ENCODE measurements around the gene FRAT2. TPM values are rescaled to one million over a fixed set of nuclear protein-coding genes. Genes with fewer than 3 reads are reported as not detected.

The FRAT2 gene
- total RNA-seq, 1 donor from 2014 or later = 8.6 TPM

GRCh38 chr10:97321804-97322190 is 12.7 kb downstream of the FRAT2 start:
- no peak for DNase-seq (ENCODE audit: low read depth, low spot score)
- Mint-ChIP-seq H3K9me3 (no peaks in the 10 kb centered on the region), H3K27me3 (ENCODE audit: low read depth) (peaks cover 62% of the 10 kb centered on the region), H3K36me3 (ENCODE audit: low read depth) (no peaks in the 10 kb centered on the region), H3K4me3 (peak overlapping the region; percentile 87), H3K27ac (ENCODE audit: unreplicated experiment) (no peak overlapping the region), H3K4me1 (peaks cover 25% of the 10 kb centered on the region)
- TF ChIP-seq, protein P1, sequence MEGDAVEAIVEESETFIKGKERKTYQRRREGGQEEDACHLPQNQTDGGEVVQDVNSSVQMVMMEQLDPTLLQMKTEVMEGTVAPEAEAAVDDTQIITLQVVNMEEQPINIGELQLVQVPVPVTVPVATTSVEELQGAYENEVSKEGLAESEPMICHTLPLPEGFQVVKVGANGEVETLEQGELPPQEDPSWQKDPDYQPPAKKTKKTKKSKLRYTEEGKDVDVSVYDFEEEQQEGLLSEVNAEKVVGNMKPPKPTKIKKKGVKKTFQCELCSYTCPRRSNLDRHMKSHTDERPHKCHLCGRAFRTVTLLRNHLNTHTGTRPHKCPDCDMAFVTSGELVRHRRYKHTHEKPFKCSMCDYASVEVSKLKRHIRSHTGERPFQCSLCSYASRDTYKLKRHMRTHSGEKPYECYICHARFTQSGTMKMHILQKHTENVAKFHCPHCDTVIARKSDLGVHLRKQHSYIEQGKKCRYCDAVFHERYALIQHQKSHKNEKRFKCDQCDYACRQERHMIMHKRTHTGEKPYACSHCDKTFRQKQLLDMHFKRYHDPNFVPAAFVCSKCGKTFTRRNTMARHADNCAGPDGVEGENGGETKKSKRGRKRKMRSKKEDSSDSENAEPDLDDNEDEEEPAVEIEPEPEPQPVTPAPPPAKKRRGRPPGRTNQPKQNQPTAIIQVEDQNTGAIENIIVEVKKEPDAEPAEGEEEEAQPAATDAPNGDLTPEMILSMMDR (conservative IDR thresholded peaks at IDR 0.05) = no peak

- H3K27me3 Mint-ChIP-seq (ENCODE audit: low read depth) = peaks cover 62% of the 10 kb centered on the region
- H3K36me3 Mint-ChIP-seq (ENCODE audit: low read depth) = no peaks in the 10 kb centered on the region
- peak; percentile 18 for DNase-seq (ENCODE audit: low read depth, low spot score)
- H3K4me3 Mint-ChIP-seq = peak overlapping the region; percentile 87
- peaks cover 25% of the 10 kb centered on the region for H3K4me1 Mint-ChIP-seq
- no peaks in the 10 kb centered on the region for H3K9me3 Mint-ChIP-seq
- TF ChIP-seq, protein P1 (conservative IDR thresholded peaks at IDR 0.05) = no peak
- no peak overlapping the region for H3K27ac Mint-ChIP-seq (ENCODE audit: unreplicated experiment)
Observed at GRCh38 chr10:97321032-97321803, 13.3 kb downstream of the FRAT2 start.

DNA sequence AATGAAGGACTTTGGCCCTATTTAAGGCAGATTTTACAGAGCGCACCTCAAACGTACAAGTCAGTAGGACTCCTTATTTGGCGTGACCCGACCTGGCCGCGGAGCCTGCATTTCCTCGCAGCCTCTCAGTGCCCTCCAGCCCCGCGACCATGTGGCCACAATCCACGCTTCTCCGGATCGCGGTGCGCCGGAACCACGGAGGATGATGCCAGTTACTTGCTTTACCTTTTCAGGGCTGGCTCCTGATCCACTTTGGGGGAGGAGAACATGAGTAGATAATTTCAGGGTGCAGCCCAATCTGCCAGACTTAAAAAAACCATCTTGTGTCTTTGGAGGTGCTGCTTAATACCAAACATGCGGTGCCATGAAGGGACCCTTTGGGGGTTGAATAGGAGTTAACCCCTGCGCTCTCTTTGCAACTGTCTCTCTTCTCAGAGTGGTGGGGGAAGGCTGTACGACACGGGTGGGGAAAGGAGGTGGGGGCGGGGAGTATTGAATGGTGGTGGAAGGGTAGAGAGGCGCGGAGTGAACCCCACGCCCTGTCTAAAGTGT is 14.0 kb downstream of the FRAT2 start:
- TF ChIP-seq, protein P1 (conservative IDR thresholded peaks at IDR 0.05) = no peak
- Mint-ChIP-seq H3K4me1 (peaks cover 25% of the 10 kb centered on the region), H3K4me3 (peak overlapping the region; percentile 87), H3K36me3 (ENCODE audit: low read depth) (no peaks in the 10 kb centered on the region), H3K9me3 (no peaks in the 10 kb centered on the region), H3K27ac (ENCODE audit: unreplicated experiment) (no peak overlapping the region), H3K27me3 (ENCODE audit: low read depth) (peaks cover 61% of the 10 kb centered on the region)
- no peak for DNase-seq (ENCODE audit: low read depth, low spot score)

DNA sequence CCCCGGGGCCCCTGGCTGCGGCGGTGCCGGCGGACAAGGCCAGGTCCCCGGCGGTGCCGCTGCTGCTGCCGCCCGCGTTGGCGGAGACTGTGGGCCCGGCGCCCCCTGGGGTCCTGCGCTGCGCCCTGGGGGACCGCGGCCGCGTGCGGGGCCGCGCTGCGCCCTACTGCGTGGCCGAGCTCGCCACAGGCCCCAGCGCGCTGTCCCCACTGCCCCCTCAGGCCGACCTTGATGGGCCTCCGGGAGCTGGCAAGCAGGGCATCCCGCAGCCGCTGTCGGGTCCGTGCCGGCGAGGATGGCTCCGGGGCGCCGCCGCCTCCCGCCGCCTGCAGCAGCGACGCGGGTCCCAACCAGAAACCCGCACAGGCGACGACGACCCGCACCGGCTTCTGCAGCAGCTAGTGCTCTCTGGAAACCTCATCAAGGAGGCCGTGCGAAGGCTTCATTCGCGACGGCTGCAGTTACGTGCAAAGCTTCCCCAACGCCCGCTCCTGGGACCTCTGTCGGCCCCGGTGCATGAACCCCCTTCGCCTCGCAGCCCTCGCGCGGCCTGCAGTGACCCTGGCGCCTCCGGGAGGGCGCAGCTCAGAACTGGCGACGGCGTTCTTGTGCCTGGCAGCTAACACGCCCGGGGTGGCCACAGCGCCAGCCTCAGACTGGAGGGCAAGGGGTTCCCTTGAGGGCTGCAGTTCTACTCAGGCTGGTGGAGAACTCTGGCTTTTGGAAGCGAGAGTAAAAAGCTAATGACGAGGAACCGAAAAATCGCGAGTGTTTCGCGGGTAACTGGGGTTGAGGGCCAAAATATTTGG is 14.7 kb downstream of the FRAT2 start:
- TF ChIP-seq, protein P1 (conservative IDR thresholded peaks at IDR 0.05) = no peak
- peak overlapping the region; percentile 87 for H3K4me3 Mint-ChIP-seq
- no peak overlapping the region for H3K27ac Mint-ChIP-seq (ENCODE audit: unreplicated experiment)
- H3K36me3 Mint-ChIP-seq (ENCODE audit: low read depth) = no peaks in the 10 kb centered on the region
- H3K9me3 Mint-ChIP-seq = no peaks in the 10 kb centered on the region
- H3K4me1 Mint-ChIP-seq = peaks cover 25% of the 10 kb centered on the region
- H3K27me3 Mint-ChIP-seq (ENCODE audit: low read depth) = peaks cover 61% of the 10 kb centered on the region
- peak; percentile 46 for DNase-seq (ENCODE audit: low read depth, low spot score)

- Mint-ChIP-seq H3K27ac (ENCODE audit: unreplicated experiment) (peak within 1 kb of the TSS; percentile 100), H3K4me1 (peaks cover 25% of the 10 kb centered on the region), H3K27me3 (ENCODE audit: low read depth) (peaks cover 61% of the 10 kb centered on the region), H3K9me3 (no peaks in the 10 kb centered on the region), H3K4me3 (peak within 1 kb of the TSS; percentile 96), H3K36me3 (ENCODE audit: low read depth) (no peaks in the 10 kb centered on the region)
- DNase-seq (ENCODE audit: low read depth, low spot score) = peak; percentile 88
- TF ChIP-seq, protein P1 (conservative IDR thresholded peaks at IDR 0.05) = no peak
Observed at GRCh38 chr10:97318772-97319651, 15.5 kb downstream of the FRAT2 start, which contains the start of gene FRAT1. Gene FRAT1, plus strand, starts transcription at chr10:97319271. Its CDS starts 183 bp downstream, at chr10:97319454.

All from neural crest cell (in vitro differentiated cells).